Activated CD8-positive, alpha-beta T cell treated with anti-CD3 and anti-CD28 coated beads, Interleukin-2, amount 10 ng/mL, durations not matched to agents 7 days and 5 days (primary cell): ENCODE measurements around the gene VEGFC. TPM values are rescaled to one million over a fixed set of nuclear protein-coding genes. Genes with fewer than 3 reads are reported as not detected.

ENCODE experiments used
- ATAC-seq: fragments of 150-1000 bp; cut with Tn5 transposase; one replicate; pipeline ENCODE4 v1.10.0; 2021; ENCODE audit warnings: moderate library complexity
- CTCF ChIA-PET: fragments of 350-600 bp; sonication (Branson Sonifier 250); formaldehyde crosslinking; loops from one replicate; lab custom pipeline; 2021; ENCODE audit warnings: antibody characterized with exemption; lab: Charles Lee
- POLR2A ChIA-PET: fragments of 350-600 bp; sonication (Branson Sonifier 250); formaldehyde crosslinking; loops from one replicate; lab custom pipeline; 2021; ENCODE audit warnings: antibody characterized with exemption; lab: Charles Lee
- DNase-seq: peaks from one replicate; pipeline ENCODE4 v3.0.0-alpha.2; 2020
- H3K27ac Mint-ChIP-seq: one replicate; pipeline ENCODE4 v1.8.0; 2021; ENCODE audit warnings: mild to moderate bottlenecking, mixed read lengths
- H3K27me3 Mint-ChIP-seq: one replicate; pipeline ENCODE4 v1.8.0; 2021; ENCODE audit warnings: low read depth, mixed read lengths
- H3K36me3 Mint-ChIP-seq: one replicate; pipeline ENCODE4 v1.8.0; 2021; ENCODE audit warnings: low read depth, mixed read lengths
- H3K4me1 Mint-ChIP-seq: one replicate; pipeline ENCODE4 v1.8.0; 2021; ENCODE audit warnings: low read depth, mixed read lengths
- H3K4me3 Mint-ChIP-seq: one replicate; pipeline ENCODE4 v1.8.0; 2021; ENCODE audit warnings: mild to moderate bottlenecking, mixed read lengths
- H3K9me3 Mint-ChIP-seq: one replicate; pipeline ENCODE4 v1.8.0; 2022; ENCODE audit warnings: mixed read lengths; ENCODE audit not compliant: insufficient read depth
- total RNA-seq, 2 experiments: library from RNA; stranded (reverse); gene quantifications; one replicate each; pipeline ENCODE4 v1.2.3, GENCODE V29; 2021

The VEGFC gene
- total RNA-seq, 2 experiments from 2014 or later: not detected

GRCh38 chr4:176779421-176779820 lies 13.3 kb downstream of the VEGFC start:
- CTCF ChIA-PET: no interaction called here
- Mint-ChIP-seq H3K36me3 (no peaks in the 10 kb centered on the region), H3K27me3 (no peaks in the 10 kb centered on the region), H3K27ac (no peak overlapping the region), H3K9me3 (no peaks in the 10 kb centered on the region), H3K4me3 (no peak overlapping the region), H3K4me1 (no peaks in the 10 kb centered on the region)
- DNase-seq (no peak), ATAC-seq (no peak)
- POLR2A ChIA-PET: no interaction called here

- CTCF ChIA-PET: no interaction called here
- Mint-ChIP-seq H3K4me1 (no peaks in the 10 kb centered on the region), H3K36me3 (no peaks in the 10 kb centered on the region), H3K27me3 (no peaks in the 10 kb centered on the region), H3K9me3 (no peaks in the 10 kb centered on the region), H3K27ac (no peak overlapping the region), H3K4me3 (no peak overlapping the region)
- no peak for DNase-seq
- POLR2A ChIA-PET: no interaction called here
- no peak for ATAC-seq
Observed at GRCh38 chr4:176778491-176778890, 14.2 kb downstream of the VEGFC start.

DNA sequence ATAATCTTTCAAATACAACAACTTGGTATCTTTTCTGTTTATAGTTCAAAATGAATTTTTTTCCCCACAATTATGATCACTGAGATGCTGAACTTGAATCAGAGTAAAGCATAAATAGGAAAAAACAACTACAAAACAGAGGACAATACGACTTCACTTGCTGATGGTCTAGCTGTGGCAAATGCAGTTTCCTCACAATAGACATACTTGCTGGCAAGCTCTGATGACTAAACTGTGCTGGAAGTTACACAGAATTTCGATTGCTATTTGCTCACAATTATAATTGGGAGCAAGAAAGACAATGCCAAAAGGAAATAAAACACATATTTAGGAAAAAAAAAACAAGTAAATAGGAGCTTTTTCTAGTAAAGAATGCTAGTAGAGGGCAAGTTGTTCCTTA lies 14.7 kb downstream of the VEGFC start:
- H3K4me1 Mint-ChIP-seq: no peaks in the 10 kb centered on the region
- H3K9me3 Mint-ChIP-seq: no peaks in the 10 kb centered on the region
- H3K27me3 Mint-ChIP-seq: no peaks in the 10 kb centered on the region
- ATAC-seq: no peak
- DNase-seq: no peak
- H3K36me3 Mint-ChIP-seq: no peaks in the 10 kb centered on the region
- ChIA-PET POLR2A (no interaction called here), CTCF (no interaction called here)
- H3K4me3 Mint-ChIP-seq: no peak overlapping the region
- no peak overlapping the region for H3K27ac Mint-ChIP-seq

DNA sequence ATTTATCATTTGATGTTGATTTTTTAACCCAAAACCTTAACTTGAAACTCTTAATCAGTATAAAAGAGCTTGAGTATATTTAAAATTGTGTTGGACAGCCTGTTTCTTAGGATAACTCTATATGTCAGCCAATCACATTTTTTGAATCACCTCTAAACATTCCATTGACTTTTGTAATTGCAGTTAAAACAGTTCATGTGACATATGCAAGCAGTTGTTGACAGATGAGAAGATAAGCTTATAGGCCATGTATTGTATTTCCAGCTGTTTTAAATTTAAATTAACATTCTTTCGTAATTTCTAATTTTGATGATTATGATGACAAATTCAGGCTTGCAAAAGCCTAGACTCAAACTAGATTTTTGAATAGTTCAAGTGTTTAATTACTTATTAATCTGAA lies 17.4 kb downstream of the VEGFC start:
- ChIA-PET CTCF (no interaction called here), POLR2A (no interaction called here)
- H3K9me3 Mint-ChIP-seq: no peaks in the 10 kb centered on the region
- no peak for DNase-seq
- no peak for ATAC-seq
- H3K36me3 Mint-ChIP-seq: no peaks in the 10 kb centered on the region
- H3K27me3 Mint-ChIP-seq: no peaks in the 10 kb centered on the region
- H3K27ac Mint-ChIP-seq: no peak overlapping the region
- H3K4me1 Mint-ChIP-seq: no peaks in the 10 kb centered on the region
- H3K4me3 Mint-ChIP-seq: no peak overlapping the region

DNA sequence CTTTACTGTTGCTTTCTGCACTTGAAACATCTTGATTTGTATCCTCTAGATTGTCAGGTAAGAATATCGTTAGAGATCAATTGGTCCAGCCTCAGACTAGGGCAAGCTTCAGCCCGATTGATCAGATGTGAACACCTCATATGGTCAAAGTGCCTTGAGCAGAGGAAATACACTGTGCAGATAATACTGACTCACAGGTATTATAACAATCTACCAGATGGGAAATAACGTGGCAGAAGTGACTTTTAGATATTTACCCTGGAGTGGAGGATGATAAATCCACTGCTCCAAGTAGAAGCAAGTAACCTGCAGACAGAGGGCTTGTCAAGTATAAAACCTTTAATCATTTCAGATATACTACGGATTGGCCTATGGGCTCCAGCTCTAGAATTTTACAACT lies 17.9 kb downstream of the VEGFC start:
- no peak overlapping the region for H3K4me3 Mint-ChIP-seq
- no peaks in the 10 kb centered on the region for H3K27me3 Mint-ChIP-seq
- CTCF ChIA-PET: no interaction called here
- no peak for DNase-seq
- no peak for ATAC-seq
- POLR2A ChIA-PET: no interaction called here
- H3K27ac Mint-ChIP-seq: no peak overlapping the region
- H3K4me1 Mint-ChIP-seq: no peaks in the 10 kb centered on the region
- no peaks in the 10 kb centered on the region for H3K9me3 Mint-ChIP-seq
- no peaks in the 10 kb centered on the region for H3K36me3 Mint-ChIP-seq

DNA sequence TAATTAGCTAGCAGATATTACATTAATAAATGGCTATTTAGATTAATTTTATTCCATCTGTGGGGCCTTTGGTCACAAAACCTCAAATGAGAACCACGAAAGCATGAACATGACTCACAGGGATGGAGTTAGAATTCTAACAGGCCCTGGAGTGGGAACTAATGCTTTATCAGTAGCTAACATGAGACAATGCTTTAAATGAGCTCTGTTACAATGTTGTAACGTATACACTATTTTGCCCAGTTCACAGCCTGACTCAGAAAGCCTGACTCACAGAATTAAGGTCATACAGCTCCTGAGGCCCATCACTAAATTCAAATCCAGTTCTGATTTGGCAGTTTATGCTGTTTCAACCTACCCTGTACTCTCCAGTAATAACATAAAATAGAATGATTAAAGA lies 23.2 kb downstream of the VEGFC start:
- ATAC-seq (no peak), DNase-seq (no peak)
- H3K27me3 Mint-ChIP-seq: no peaks in the 10 kb centered on the region
- no peaks in the 10 kb centered on the region for H3K4me1 Mint-ChIP-seq
- H3K9me3 Mint-ChIP-seq: no peaks in the 10 kb centered on the region
- ChIA-PET CTCF (no interaction called here), POLR2A (no interaction called here)
- no peaks in the 10 kb centered on the region for H3K36me3 Mint-ChIP-seq
- no peak overlapping the region for H3K4me3 Mint-ChIP-seq
- H3K27ac Mint-ChIP-seq: no peak overlapping the region

DNA sequence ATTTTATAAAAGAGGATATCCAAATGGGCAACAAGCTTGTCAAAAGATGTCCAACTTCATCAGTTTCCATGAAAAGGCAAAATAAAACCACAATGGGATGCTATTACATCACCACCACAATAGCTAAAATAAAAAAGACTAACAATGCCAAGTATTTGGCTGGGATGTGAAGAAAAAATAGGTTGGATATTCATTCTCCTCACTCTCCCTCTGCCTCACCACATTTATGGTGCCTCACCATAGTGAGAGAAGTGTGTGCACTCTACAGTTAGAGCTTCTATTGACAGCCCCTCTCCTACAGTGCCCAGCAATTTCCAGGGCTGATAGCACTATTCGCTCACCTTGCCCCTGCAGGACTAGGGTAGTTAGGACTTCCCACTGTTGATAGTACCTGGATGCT lies 25.5 kb downstream of the VEGFC start:
- ChIA-PET POLR2A (no interaction called here), CTCF (no interaction called here)
- Mint-ChIP-seq H3K4me3 (no peak overlapping the region), H3K27ac (no peak overlapping the region), H3K36me3 (no peaks in the 10 kb centered on the region), H3K4me1 (no peaks in the 10 kb centered on the region), H3K27me3 (no peaks in the 10 kb centered on the region), H3K9me3 (no peaks in the 10 kb centered on the region)
- no peak for DNase-seq
- no peak for ATAC-seq

- Mint-ChIP-seq H3K27ac (no peak overlapping the region), H3K27me3 (no peaks in the 10 kb centered on the region), H3K4me1 (no peaks in the 10 kb centered on the region), H3K9me3 (no peaks in the 10 kb centered on the region), H3K36me3 (no peaks in the 10 kb centered on the region), H3K4me3 (no peak overlapping the region)
- ChIA-PET POLR2A (no interaction called here), CTCF (no interaction called here)
- ATAC-seq (no peak), DNase-seq (no peak)
Observed at GRCh38 chr4:176762661-176763308, 29.9 kb downstream of the VEGFC start.

DNA sequence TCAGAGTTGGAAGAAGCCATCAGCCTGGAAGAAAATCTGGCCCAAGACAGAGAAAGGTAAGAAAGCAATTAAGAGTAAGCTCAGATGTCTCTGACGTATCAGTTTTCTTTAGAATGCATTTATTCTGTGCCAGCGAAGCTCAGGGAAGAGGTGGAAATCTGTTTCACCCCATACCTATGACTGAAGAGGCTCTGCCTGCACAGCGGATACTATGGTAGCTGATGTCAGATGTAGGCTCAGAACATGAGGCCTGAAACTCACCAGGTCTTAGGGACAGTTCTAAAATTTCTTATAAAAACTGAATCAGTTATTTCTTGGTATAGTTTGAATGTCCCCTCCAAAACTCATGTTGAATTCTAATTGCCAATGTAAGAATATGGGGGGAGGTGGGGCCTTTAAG lies 30.9 kb downstream of the VEGFC start:
- CTCF ChIA-PET: no interaction called here
- Mint-ChIP-seq H3K4me1 (no peaks in the 10 kb centered on the region), H3K4me3 (no peak overlapping the region), H3K27me3 (no peaks in the 10 kb centered on the region), H3K27ac (no peak overlapping the region), H3K9me3 (no peaks in the 10 kb centered on the region), H3K36me3 (no peaks in the 10 kb centered on the region)
- DNase-seq (no peak), ATAC-seq (no peak)
- POLR2A ChIA-PET: no interaction called here

GRCh38 chr4:176760471-176760870 lies 32.3 kb downstream of the VEGFC start:
- H3K9me3 Mint-ChIP-seq: no peaks in the 10 kb centered on the region
- DNase-seq: no peak
- no peak for ATAC-seq
- H3K4me3 Mint-ChIP-seq: no peak overlapping the region
- H3K4me1 Mint-ChIP-seq: no peaks in the 10 kb centered on the region
- H3K27ac Mint-ChIP-seq: no peak overlapping the region
- H3K36me3 Mint-ChIP-seq: no peaks in the 10 kb centered on the region
- ChIA-PET POLR2A (no interaction called here), CTCF (no interaction called here)
- no peaks in the 10 kb centered on the region for H3K27me3 Mint-ChIP-seq

DNA sequence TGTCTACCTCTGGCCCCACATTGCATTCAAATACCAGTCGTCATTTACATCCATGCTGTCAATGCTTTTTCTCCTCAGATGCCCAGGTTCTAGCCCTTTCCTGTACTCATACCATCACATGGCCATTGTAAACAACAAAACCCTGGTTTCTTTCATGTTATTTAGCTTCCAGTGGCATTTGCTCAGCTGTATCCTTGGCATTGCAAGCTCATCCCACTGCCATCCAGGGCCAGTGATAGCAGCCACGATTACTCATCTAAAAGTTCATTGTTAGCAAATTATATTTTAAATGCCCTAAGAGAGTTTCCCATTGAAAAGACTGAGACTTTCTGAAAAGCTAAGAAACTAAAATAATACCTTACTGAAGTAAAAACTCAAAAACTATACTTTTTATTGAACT lies 34.0 kb downstream of the VEGFC start:
- POLR2A ChIA-PET: no interaction called here
- H3K27me3 Mint-ChIP-seq: no peaks in the 10 kb centered on the region
- CTCF ChIA-PET: no interaction called here
- H3K4me1 Mint-ChIP-seq: no peaks in the 10 kb centered on the region
- DNase-seq (no peak), ATAC-seq (no peak)
- H3K4me3 Mint-ChIP-seq: no peak overlapping the region
- no peak overlapping the region for H3K27ac Mint-ChIP-seq
- no peaks in the 10 kb centered on the region for H3K36me3 Mint-ChIP-seq
- H3K9me3 Mint-ChIP-seq: no peaks in the 10 kb centered on the region

DNA sequence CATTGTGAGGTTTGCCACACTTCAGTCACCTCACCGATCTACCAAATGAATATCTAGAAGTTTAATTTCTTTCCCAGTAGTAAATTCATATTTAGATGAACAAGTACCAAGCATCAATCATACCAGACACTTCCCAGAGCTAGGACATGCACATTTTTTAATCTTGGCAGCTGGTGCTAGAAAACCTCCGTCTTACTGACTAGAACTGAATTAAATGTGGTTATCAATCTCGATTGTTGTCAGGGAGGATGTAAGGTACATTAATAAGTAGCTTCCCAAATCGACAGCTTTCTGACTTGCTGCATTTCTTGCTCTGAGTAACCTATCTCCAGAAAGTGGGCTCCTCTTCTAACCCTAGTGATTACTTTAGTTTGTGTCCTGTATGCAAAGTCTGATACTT lies 34.4 kb downstream of the VEGFC start:
- ATAC-seq (no peak), DNase-seq (no peak)
- Mint-ChIP-seq H3K36me3 (no peaks in the 10 kb centered on the region), H3K9me3 (no peaks in the 10 kb centered on the region), H3K4me3 (no peak overlapping the region), H3K4me1 (no peaks in the 10 kb centered on the region), H3K27me3 (no peaks in the 10 kb centered on the region), H3K27ac (no peak overlapping the region)
- ChIA-PET CTCF (no interaction called here), POLR2A (no interaction called here)

DNA sequence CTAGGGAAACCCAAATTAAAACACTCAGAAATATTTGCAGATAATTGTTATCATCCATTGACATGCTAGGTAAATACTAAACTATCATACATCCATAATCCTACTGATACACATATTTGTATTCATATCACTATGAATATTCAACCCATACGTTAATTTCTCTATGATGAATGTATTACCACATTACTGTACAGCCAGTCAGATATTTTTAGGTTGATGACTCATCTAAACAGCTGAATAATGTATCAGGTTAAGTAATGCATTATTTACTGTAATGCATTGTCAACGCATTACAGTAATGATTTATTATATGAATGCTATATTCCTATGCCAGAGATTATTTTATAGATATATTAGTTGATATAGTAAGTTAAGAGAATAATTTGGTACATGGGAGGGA lies 37.1 kb downstream of the VEGFC start:
- no peaks in the 10 kb centered on the region for H3K4me1 Mint-ChIP-seq
- ATAC-seq: no peak
- no peak overlapping the region for H3K4me3 Mint-ChIP-seq
- no peaks in the 10 kb centered on the region for H3K27me3 Mint-ChIP-seq
- ChIA-PET POLR2A (no interaction called here), CTCF (interaction anchor here (1.7 kb wide), 1 partner anchor 10 kb away, joined by 4 read pairs; no protein-coding TSS in a partner anchor)
- H3K9me3 Mint-ChIP-seq: no peaks in the 10 kb centered on the region
- H3K36me3 Mint-ChIP-seq: no peaks in the 10 kb centered on the region
- no peak for DNase-seq
- no peak overlapping the region for H3K27ac Mint-ChIP-seq
